GM21576 (cell line): ENCODE results near the gene AREG.
"Not testable (repeated sequence)": the region's sequence is repeated elsewhere in the genome, so short reads cannot be mapped to it uniquely, and the experiment has no call there.

Experiments
- ATAC-seq: cut with Tn5 transposase; IDR thresholded peaks from one replicate; pipeline ENCODE4 v1.9.1; 2021; ENCODE audit warnings: mild to moderate bottlenecking, moderate library complexity; ENCODE audit not compliant: unreplicated experiment

Gene AREG

GRCh38 chr4:74444891-74445642 is at the start of gene AREG:
TSS of gene AREG (plus strand) at chr4:74445136. CDS start at chr4:74445346, 210 bp downstream.
- peak; percentile 86 for ATAC-seq

GRCh38 chr4:74395633-74396032 is 49.3 kb upstream of the AREG start:
- ATAC-seq, result no peak

- no peak for ATAC-seq
These were observed 47.0 kb upstream of the AREG start for GRCh38 chr4:74397748-74398426.

- ATAC-seq, result not testable (repeated sequence)
These were observed 45.9 kb upstream of the AREG start for GRCh38 chr4:74398894-74399589.

- ATAC-seq, result no peak
These were observed 44.5 kb upstream of the AREG start for GRCh38 chr4:74400395-74400794.

- ATAC-seq, result peak; percentile 87
These were observed 42.1 kb upstream of the AREG start for GRCh38 chr4:74402692-74403456.

- no peak for ATAC-seq
These were observed 37.0 kb upstream of the AREG start for GRCh38 chr4:74407891-74408290.

GRCh38 chr4:74408639-74409038 is 36.3 kb upstream of the AREG start:
- no peak for ATAC-seq

GRCh38 chr4:74410272-74410671 is 34.7 kb upstream of the AREG start:
- no peak for ATAC-seq

GRCh38 chr4:74412225-74412624 is 32.7 kb upstream of the AREG start:
- no peak for ATAC-seq

- ATAC-seq, result no peak
These were observed 31.7 kb upstream of the AREG start for GRCh38 chr4:74413265-74413664.

- no peak for ATAC-seq
These were observed 30.7 kb upstream of the AREG start for GRCh38 chr4:74414149-74414809.

- ATAC-seq, result no peak
These were observed 29.2 kb upstream of the AREG start for GRCh38 chr4:74415602-74416300.

- no peak for ATAC-seq
These were observed 26.8 kb upstream of the AREG start for GRCh38 chr4:74418063-74418670.

- ATAC-seq, result no peak
These were observed 24.1 kb upstream of the AREG start for GRCh38 chr4:74420863-74421262.

GRCh38 chr4:74423104-74423503 is 21.8 kb upstream of the AREG start:
- ATAC-seq, result no peak

- no peak for ATAC-seq
These were observed 20.8 kb upstream of the AREG start for GRCh38 chr4:74424111-74424510.

GRCh38 chr4:74426101-74426500 is 18.8 kb upstream of the AREG start:
- no peak for ATAC-seq

GRCh38 chr4:74428276-74428675 is 16.7 kb upstream of the AREG start:
- ATAC-seq, result no peak
